Activated naive CD8-positive, alpha-beta T cell treated with anti-CD3 and anti-CD28 coated beads for 36 hours (primary cell): ENCODE data around the gene DNPEP. TPM values are rescaled to one million over a fixed set of nuclear protein-coding genes. Genes with fewer than 3 reads are reported as not detected.

ENCODE experiments used
- DNase-seq: peaks from one replicate; pipeline ENCODE4 v3.0.0; 2021
- H3K27ac Mint-ChIP-seq: one replicate; pipeline ENCODE4 v1.8.0; 2022; ENCODE audit warnings: mild to moderate bottlenecking, moderate library complexity, mixed read lengths
- H3K27me3 Mint-ChIP-seq: one replicate; pipeline ENCODE4 v1.8.0; 2022; ENCODE audit warnings: mild to moderate bottlenecking, mixed read lengths
- H3K36me3 Mint-ChIP-seq: one replicate; pipeline ENCODE4 v1.8.0; 2021; ENCODE audit warnings: mild to moderate bottlenecking, mixed read lengths
- H3K4me1 Mint-ChIP-seq: one replicate; pipeline ENCODE4 v1.8.0; 2021; ENCODE audit warnings: mixed read lengths
- H3K4me3 Mint-ChIP-seq: one replicate; pipeline ENCODE4 v1.8.0; 2022; ENCODE audit warnings: mild to moderate bottlenecking, moderate library complexity, mixed read lengths
- H3K9me3 Mint-ChIP-seq: one replicate; pipeline ENCODE4 v1.8.0; 2022; ENCODE audit warnings: mixed read lengths
- total RNA-seq, 2 experiments: library from RNA; stranded (reverse); gene quantifications; one replicate each; pipeline ENCODE4 v1.2.3, GENCODE V29; 2021

DNPEP gene
- total RNA-seq, 2 experiments from 2014 or later: 122 to 123 TPM

DNA sequence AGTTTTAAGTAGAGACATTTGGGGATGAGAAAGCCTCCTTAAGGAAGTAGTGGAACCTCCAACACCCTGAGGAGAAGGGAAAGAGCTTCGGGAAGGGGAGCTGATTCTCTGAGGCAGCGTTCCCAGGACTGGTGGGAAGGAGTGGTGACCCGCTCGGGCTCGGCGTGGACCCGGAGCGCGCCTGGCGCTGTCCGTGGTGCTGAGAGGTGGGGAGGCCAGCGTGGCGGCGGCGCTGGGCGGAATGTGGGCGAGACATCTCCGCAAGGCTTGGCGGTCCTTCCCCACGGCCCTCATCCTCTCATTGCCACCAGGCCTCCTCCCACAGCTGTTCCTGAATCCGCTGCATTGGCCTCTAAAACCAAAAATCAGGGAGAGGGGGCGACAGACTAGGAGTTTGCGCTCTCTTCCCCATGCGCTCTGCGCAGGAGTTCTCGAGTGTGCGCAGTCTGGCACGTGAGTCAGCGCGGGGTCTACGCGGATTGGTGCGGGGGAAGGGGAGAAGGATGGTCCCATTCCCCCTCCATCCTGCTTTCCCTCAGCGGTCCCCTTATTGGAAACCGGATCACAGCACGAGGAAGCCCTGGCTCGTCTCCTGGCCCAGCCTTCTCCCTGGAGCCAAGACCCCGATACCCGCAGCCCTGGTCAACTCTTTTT is 56.0 kb downstream of the DNPEP start:
- Mint-ChIP-seq H3K4me3 (no peak overlapping the region), H3K4me1 (peaks cover 2% of the 10 kb centered on the region), H3K9me3 (peaks cover 13% of the 10 kb centered on the region), H3K27ac (no peak overlapping the region), H3K27me3 (peaks cover 69% of the 10 kb centered on the region), H3K36me3 (peaks cover 3% of the 10 kb centered on the region)
- peak; percentile 33 for DNase-seq

DNA sequence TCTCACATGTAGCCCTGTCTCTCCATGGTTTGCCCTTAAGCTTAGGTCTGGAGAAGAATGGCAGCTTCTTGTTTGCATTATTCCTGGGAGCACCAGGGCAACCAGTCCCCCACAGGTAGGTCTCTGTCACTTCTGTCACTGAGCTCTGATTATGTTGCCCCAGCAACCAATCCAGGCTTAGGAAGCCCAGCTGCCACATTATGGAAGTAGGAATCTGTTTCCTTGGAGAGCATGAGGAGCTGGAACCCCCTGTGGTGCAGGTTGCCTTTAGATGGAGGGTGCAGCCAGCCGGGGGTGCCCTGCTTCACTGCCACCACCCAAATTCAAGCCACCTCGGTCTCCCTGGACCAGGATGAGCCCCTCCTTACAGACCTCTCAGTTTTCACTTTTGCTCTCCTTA is 60.0 kb downstream of the DNPEP start:
- Mint-ChIP-seq H3K27me3 (peaks cover 35% of the 10 kb centered on the region), H3K4me1 (peaks cover 2% of the 10 kb centered on the region)

DNA sequence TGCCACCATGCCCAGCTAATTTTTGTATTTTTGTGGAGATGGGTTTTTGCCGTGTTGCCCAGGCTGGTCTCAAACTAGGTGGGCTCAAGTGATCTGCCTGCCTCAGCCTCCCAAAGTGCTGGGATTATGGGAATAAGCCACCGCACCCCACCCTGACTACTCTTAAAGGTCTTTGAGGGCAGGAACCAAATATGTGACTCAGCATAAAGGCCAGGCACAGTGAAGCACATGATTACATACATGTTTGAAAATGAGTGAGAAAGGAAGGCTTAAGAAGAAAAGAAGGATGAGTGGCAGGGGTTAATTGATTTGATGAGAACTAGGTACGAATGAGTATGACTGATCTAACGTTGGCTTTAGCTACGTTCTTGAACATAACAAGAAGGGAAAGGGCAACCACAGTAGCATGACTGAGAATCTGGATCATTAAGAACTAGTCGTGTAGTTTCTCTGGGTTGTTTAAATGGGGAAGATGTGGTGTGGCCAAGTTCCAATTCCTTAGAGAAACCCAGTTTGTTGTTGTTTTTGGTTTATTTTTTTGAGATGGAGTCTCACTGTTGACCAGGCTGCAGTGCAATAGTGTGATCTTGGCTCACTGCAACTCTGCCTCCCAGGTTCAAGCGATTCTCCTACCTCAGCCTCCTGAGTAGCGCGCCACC is 61.9 kb downstream of the DNPEP start:
- no peak for DNase-seq
- Mint-ChIP-seq H3K36me3 (no peaks in the 10 kb centered on the region), H3K4me1 (peaks cover 3% of the 10 kb centered on the region), H3K4me3 (no peak overlapping the region), H3K27ac (no peak overlapping the region), H3K27me3 (peaks cover 16% of the 10 kb centered on the region), H3K9me3 (no peaks in the 10 kb centered on the region)

More for the DNA sequence above, 60.0 kb downstream of the DNPEP start:
- no peak for DNase-seq
- H3K9me3 Mint-ChIP-seq: peaks cover 3% of the 10 kb centered on the region
- no peaks in the 10 kb centered on the region for H3K36me3 Mint-ChIP-seq
- H3K4me3 Mint-ChIP-seq: no peak overlapping the region
- H3K27ac Mint-ChIP-seq: no peak overlapping the region

DNA sequence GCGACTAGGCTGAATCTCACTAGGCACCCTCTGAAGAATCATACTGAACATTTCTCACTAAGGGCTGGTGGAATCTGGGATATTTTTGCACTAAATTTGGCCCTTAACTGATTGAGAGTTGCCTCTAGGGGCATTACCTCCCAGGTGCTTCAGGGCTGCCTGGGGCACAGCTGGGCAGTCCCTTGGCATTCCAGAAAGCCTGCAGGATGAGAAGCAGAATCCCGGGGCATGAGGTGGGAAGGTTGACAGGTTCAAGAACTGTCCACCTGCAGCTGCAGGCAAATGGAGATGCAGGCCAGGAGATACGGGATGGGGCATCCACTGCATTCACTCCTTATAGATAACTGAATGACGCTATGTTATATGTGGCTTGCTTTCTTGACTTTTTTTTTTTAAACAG is 62.6 kb downstream of the DNPEP start:
- H3K4me1 Mint-ChIP-seq: peaks cover 3% of the 10 kb centered on the region
- DNase-seq: no peak
- H3K9me3 Mint-ChIP-seq: no peaks in the 10 kb centered on the region
- no peak overlapping the region for H3K27ac Mint-ChIP-seq
- H3K4me3 Mint-ChIP-seq: no peak overlapping the region
- H3K36me3 Mint-ChIP-seq: no peaks in the 10 kb centered on the region
- peaks cover 14% of the 10 kb centered on the region for H3K27me3 Mint-ChIP-seq

DNA sequence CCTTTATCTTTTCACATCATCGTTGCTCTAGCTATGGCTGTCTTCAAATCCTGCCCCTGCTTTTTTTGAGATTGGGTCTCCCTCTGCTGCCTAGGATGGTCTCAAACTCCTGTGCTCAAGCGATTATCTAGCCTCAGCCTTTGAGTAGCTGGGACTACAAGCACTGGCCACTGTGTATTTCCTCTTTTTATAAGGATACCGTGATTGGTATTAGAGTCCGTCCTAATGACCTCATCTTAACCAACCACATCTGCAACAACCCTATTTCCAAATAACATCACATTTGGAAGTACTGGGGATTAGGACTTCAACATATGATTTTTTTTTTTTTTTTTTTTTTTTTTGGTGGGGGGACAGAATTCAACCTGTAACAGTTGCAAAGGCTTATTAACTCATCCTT is 64.3 kb downstream of the DNPEP start:
- Mint-ChIP-seq H3K4me1 (peaks cover 3% of the 10 kb centered on the region), H3K4me3 (no peak overlapping the region)

More for the DNA sequence above, 64.3 kb downstream of the DNPEP start:
- H3K9me3 Mint-ChIP-seq: no peaks in the 10 kb centered on the region
- no peaks in the 10 kb centered on the region for H3K36me3 Mint-ChIP-seq
- DNase-seq: no peak
- peaks cover 9% of the 10 kb centered on the region for H3K27me3 Mint-ChIP-seq
- H3K27ac Mint-ChIP-seq: no peak overlapping the region

Other genes with a start within 250 kb of the DNPEP start
- gene NHEJ1, start 227.1 kb downstream of the DNPEP start, total RNA-seq: 10 to 100 TPM; 19.8 to 21.1 TPM
- gene SLC23A3, start 217.9 kb downstream of the DNPEP start, total RNA-seq: 1 to 10 TPM in 1 of 2 experiments, under 1 TPM in 1; 0.92 to 1.1 TPM
- gene CNPPD1, start 211.0 kb downstream of the DNPEP start, total RNA-seq: 10 to 100 TPM; 44.1 to 50.2 TPM
- 10 to 100 TPM; 54.2 to 57.7 TPM for gene RETREG2, start 209.6 kb downstream of the DNPEP start, total RNA-seq
- 10 to 100 TPM; 22.8 to 27.2 TPM for gene ZFAND2B, start 181.1 kb downstream of the DNPEP start, total RNA-seq
- gene ABCB6, start 169.0 kb downstream of the DNPEP start, total RNA-seq: 10 to 100 TPM; 20.4 to 21.3 TPM
- gene ATG9A, start 158.3 kb downstream of the DNPEP start, total RNA-seq: 10 to 100 TPM; 47.1 to 55.0 TPM
- 100 to 1,000 TPM; 102 to 114 TPM for gene ANKZF1, start 158.1 kb downstream of the DNPEP start, total RNA-seq
- gene GLB1L, start 142.5 kb downstream of the DNPEP start, total RNA-seq: 1 to 10 TPM; 1.6 to 3.0 TPM
- 10 to 100 TPM; 27.8 to 30.7 TPM for gene STK16, start 142.4 kb downstream of the DNPEP start, total RNA-seq
- not detected for gene TUBA4B, start 134.7 kb downstream of the DNPEP start, total RNA-seq
- 100 to 1,000 TPM; 208 to 212 TPM for gene TUBA4A, start 134.0 kb downstream of the DNPEP start, total RNA-seq
- 10 to 100 TPM; 43.8 to 47.5 TPM for gene DNAJB2, start 108.5 kb downstream of the DNPEP start, total RNA-seq
- gene PTPRN, start 78.5 kb downstream of the DNPEP start, total RNA-seq: 1 to 10 TPM; 1.7 to 2.5 TPM
- gene RESP18, start 55.2 kb downstream of the DNPEP start, total RNA-seq: not detected
- gene DES, start 30.5 kb upstream of the DNPEP start, total RNA-seq: under 1 TPM; 0.26 to 0.39 TPM
- 1 to 10 TPM; 1.5 to 1.6 TPM for gene SPEG, start 46.9 kb upstream of the DNPEP start, total RNA-seq
- 10 to 100 TPM; 29.1 to 31.5 TPM for gene GMPPA, start 111.0 kb upstream of the DNPEP start, total RNA-seq
- gene ASIC4, start 126.6 kb upstream of the DNPEP start, total RNA-seq: not detected
- 10 to 100 TPM; 21.9 to 23.9 TPM for gene CHPF, start 155.9 kb upstream of the DNPEP start, total RNA-seq
- gene TMEM198, start 156.1 kb upstream of the DNPEP start, total RNA-seq: 1 to 10 TPM; 3.5 to 4.2 TPM
- gene OBSL1, start 183.6 kb upstream of the DNPEP start, total RNA-seq: 1 to 10 TPM; 1.7 to 2.0 TPM
- not detected for gene INHA, start 184.4 kb upstream of the DNPEP start, total RNA-seq
- gene STK11IP, start 209.9 kb upstream of the DNPEP start, total RNA-seq: 10 to 100 TPM; 24.5 to 25.3 TPM
- under 1 TPM in 1 of 2 experiments, not detected in 1; 0.10 TPM for gene SLC4A3, start 239.7 kb upstream of the DNPEP start, total RNA-seq